Liver (tissue), 9 donors: ENCODE measurements around the gene KIF3B. TPM values are rescaled to one million over a fixed set of nuclear protein-coding genes. Genes with fewer than 3 reads are reported as not detected.

Experiments used
- DNase-seq: peaks from one replicate; pipeline ENCODE4 v3.0.0-alpha.2; 2017; ENCODE audit warnings: low spot score
- H3K27ac ChIP-seq, 2 donors: one replicate each; pipeline ENCODE4 v1.7.0; 2013; ENCODE audit warnings: inconsistent platforms in 2 of 2, low read length in 2 of 2, control low read depth in 1 of 2, low read depth in 1 of 2, mild to moderate bottlenecking in 1 of 2
- H3K27me3 ChIP-seq, 4 donors: one replicate each; pipeline versions ENCODE4 v1.6.1 to v1.7.0; 2013; ENCODE audit warnings: low read length in 3 of 4, inconsistent platforms in 1 of 4, mild to moderate bottlenecking in 1 of 4, moderate library complexity in 1 of 4; ENCODE audit not compliant: control insufficient read depth in 4 of 4, insufficient read depth in 4 of 4
- H3K36me3 ChIP-seq, 4 donors: one replicate each; pipeline versions ENCODE4 v1.6.1 to v1.7.0; 2013; ENCODE audit warnings: low read length in 3 of 4, mild to moderate bottlenecking in 3 of 4, low read depth in 1 of 4, moderate library complexity in 1 of 4; ENCODE audit not compliant: control insufficient read depth in 4 of 4, insufficient read depth in 3 of 4
- H3K4me1 ChIP-seq, 4 donors: one replicate each; pipeline versions ENCODE4 v1.6.1 to v1.7.0; 2013; ENCODE audit warnings: low read length in 3 of 4, mild to moderate bottlenecking in 3 of 4, moderate library complexity in 1 of 4; ENCODE audit not compliant: control insufficient read depth in 4 of 4, insufficient read depth in 4 of 4
- H3K4me3 ChIP-seq, 3 donors: one replicate each; pipeline versions ENCODE4 v1.6.1 to v1.7.0; 2013; ENCODE audit warnings: low read length in 3 of 3, control low read depth in 1 of 3, low read depth in 1 of 3, mild to moderate bottlenecking in 1 of 3
- H3K9ac ChIP-seq, 2 donors: one replicate each; pipeline ENCODE4 v1.7.0; 2013; ENCODE audit warnings: low read length in 2 of 2, mild to moderate bottlenecking in 2 of 2, moderate library complexity in 2 of 2, control low read depth in 1 of 2, low read depth in 1 of 2
- H3K9me3 ChIP-seq, 4 donors: one replicate each; pipeline versions ENCODE4 v1.6.1 to v1.7.0; 2013; ENCODE audit warnings: low read length in 3 of 4; ENCODE audit not compliant: control insufficient read depth in 4 of 4
- EGR1 ChIP-seq, 2 donors: IDR thresholded peaks; 2 replicates each; pipeline ENCODE4 v1.6.1; 2016 to 2018; ENCODE audit warnings: antibody characterized with exemption in 2 of 2, low read depth in 2 of 2
- FOXA2 ChIP-seq: IDR thresholded peaks from 2 replicates; pipeline ENCODE4 v1.6.1; 2016; ENCODE audit warnings: antibody characterized with exemption
- GABPA ChIP-seq, 2 donors: IDR thresholded peaks in 1 of 2; conservative IDR thresholded peaks in 1 of 2; 2 replicates each; pipeline ENCODE4 v1.6.1; 2016; ENCODE audit warnings: antibody characterized with exemption in 2 of 2, mild to moderate bottlenecking in 1 of 2, moderate library complexity in 1 of 2
- HNF4G ChIP-seq: IDR thresholded peaks from 2 replicates; pipeline ENCODE4 v1.6.1; 2016; ENCODE audit warnings: antibody characterized with exemption
- NR2F2 ChIP-seq: IDR thresholded peaks from 2 replicates; pipeline ENCODE4 v1.6.1; 2016; ENCODE audit warnings: antibody characterized with exemption
- RAD21 ChIP-seq, 2 donors: IDR thresholded peaks; 2 replicates each; pipeline ENCODE4 v1.6.1; 2016; ENCODE audit warnings: antibody characterized with exemption in 2 of 2, mild to moderate bottlenecking in 2 of 2
- RXRA ChIP-seq, 2 donors: IDR thresholded peaks; 2 replicates each; pipeline ENCODE4 v1.6.1; 2017 to 2018; ENCODE audit warnings: antibody characterized with exemption in 2 of 2, mild to moderate bottlenecking in 1 of 2
- TAF1 ChIP-seq: conservative IDR thresholded peaks from 2 replicates; pipeline ENCODE4 v1.6.1; 2016; ENCODE audit warnings: antibody characterized with exemption, mild to moderate bottlenecking
- YY1 ChIP-seq: IDR thresholded peaks from 2 replicates; pipeline ENCODE4 v1.6.1; 2016; ENCODE audit warnings: antibody characterized with exemption, mild to moderate bottlenecking
- WGBS: extraction: QIAGEN DNeasy Blood & Tissue Kit; methylation state at CpG from one replicate; pipeline ENCODE4 v1.1.7; 2013; 5-methylcytosine and 5-hydroxymethylcytosine counted together
- polyA plus RNA-seq, 2 donors: library from polyadenylated mRNA; stranded (reverse) in 1 of 2; unstranded in 1 of 2; fragments of 200-250 nt in 1 of 2; fragments of >200 nt in 1 of 2; fragmentation: Nextera tagmentation in 1 of 2; extraction: Ambion mirVana in 1 of 2; gene quantifications; one replicate each; pipeline versions ENCODE4 v1.2.1 to v1.2.3, GENCODE V29; 2013 to 2015
- total RNA-seq, 2 donors: library from RNA; depleted of rRNA; stranded (reverse); fragments of >200 nt; gene quantifications; one replicate each; pipeline ENCODE4 v1.2.3, GENCODE V29; 2014
- TF ChIP-seq, protein P1 (sequence below): IDR thresholded peaks from 2 replicates; pipeline ENCODE4 v1.6.1; 2016; ENCODE audit warnings: antibody characterized with exemption
- TF ChIP-seq, protein P2 (sequence below): IDR thresholded peaks from 2 replicates; pipeline ENCODE4 v1.6.1; 2016; ENCODE audit warnings: antibody characterized with exemption, mild to moderate bottlenecking
- TF ChIP-seq, protein P3 (sequence below): IDR thresholded peaks from 2 replicates; pipeline ENCODE4 v1.6.1; 2016; ENCODE audit warnings: antibody characterized with exemption
- donor health status: healthy.
- donor health status: healthy.
- donor health status: healthy.
- donor health status: healthy.
- donor health status: healthy.

The KIF3B gene
- total and polyA plus RNA-seq, 4 donors = 8.3 to 24.2 (median 12.9) TPM

DNA sequence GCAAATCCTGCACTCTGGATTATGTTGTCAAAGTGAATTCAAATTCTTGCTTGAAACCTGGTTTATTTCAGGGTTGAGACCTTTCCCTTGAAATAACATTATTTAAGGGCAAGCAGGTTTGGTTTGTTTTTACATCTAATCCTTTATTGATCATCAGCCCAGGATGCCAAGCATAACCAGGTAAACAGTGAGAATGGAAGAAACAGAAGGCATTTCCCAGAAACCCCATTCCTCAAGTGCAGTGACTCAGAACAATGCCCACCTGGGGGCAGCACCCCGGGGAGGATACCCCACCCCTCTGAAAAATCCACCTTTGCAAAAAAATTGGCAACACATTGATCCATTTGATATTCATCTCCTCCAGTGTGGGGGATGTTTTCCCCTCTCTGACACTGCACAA lies 37.2 kb upstream of the KIF3B start:
- WGBS = 7% methylated on average over 1 of the region's 1 CpG

DNA sequence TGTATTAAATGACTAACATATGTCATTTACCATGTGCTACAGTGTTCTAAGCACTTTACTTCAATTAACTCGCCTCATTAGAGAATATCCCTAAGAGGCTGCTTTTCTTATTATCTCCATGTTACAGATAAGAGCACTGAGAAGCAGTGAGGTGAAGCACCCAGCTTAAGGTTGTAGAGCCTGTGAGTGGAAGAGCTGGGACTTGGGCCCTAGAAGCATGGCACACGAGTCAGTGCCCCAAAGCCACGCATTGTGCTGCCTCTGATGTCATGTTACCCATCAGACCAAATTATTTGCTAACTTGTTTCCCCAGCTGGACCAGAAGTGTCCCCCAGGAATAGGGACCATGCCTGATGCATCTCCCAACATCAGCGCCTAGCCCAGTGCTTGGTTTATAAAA lies 35.6 kb upstream of the KIF3B start:
- no peak overlapping the region for H3K4me3 ChIP-seq
- DNase-seq = no peak
- no peaks in the 10 kb centered on the region for H3K9me3 ChIP-seq
- no peaks in the 10 kb centered on the region for H3K27me3 ChIP-seq
- 96% methylated on average over 4 of the region's 4 CpGs for WGBS
- no peak for TF ChIP-seq RXRA (IDR thresholded peaks at IDR 0.05)
- TF ChIP-seq NR2F2 = no peak
- TF ChIP-seq, protein P1, sequence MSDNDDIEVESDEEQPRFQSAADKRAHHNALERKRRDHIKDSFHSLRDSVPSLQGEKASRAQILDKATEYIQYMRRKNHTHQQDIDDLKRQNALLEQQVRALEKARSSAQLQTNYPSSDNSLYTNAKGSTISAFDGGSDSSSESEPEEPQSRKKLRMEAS = no peak
- TF ChIP-seq, protein P2, sequence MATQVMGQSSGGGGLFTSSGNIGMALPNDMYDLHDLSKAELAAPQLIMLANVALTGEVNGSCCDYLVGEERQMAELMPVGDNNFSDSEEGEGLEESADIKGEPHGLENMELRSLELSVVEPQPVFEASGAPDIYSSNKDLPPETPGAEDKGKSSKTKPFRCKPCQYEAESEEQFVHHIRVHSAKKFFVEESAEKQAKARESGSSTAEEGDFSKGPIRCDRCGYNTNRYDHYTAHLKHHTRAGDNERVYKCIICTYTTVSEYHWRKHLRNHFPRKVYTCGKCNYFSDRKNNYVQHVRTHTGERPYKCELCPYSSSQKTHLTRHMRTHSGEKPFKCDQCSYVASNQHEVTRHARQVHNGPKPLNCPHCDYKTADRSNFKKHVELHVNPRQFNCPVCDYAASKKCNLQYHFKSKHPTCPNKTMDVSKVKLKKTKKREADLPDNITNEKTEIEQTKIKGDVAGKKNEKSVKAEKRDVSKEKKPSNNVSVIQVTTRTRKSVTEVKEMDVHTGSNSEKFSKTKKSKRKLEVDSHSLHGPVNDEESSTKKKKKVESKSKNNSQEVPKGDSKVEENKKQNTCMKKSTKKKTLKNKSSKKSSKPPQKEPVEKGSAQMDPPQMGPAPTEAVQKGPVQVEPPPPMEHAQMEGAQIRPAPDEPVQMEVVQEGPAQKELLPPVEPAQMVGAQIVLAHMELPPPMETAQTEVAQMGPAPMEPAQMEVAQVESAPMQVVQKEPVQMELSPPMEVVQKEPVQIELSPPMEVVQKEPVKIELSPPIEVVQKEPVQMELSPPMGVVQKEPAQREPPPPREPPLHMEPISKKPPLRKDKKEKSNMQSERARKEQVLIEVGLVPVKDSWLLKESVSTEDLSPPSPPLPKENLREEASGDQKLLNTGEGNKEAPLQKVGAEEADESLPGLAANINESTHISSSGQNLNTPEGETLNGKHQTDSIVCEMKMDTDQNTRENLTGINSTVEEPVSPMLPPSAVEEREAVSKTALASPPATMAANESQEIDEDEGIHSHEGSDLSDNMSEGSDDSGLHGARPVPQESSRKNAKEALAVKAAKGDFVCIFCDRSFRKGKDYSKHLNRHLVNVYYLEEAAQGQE = no peak
- TF ChIP-seq TAF1 = no peak
- no peak for TF ChIP-seq FOXA2
- TF ChIP-seq RAD21 (IDR thresholded peaks at IDR 0.05) = no peak
- TF ChIP-seq, protein P3, sequence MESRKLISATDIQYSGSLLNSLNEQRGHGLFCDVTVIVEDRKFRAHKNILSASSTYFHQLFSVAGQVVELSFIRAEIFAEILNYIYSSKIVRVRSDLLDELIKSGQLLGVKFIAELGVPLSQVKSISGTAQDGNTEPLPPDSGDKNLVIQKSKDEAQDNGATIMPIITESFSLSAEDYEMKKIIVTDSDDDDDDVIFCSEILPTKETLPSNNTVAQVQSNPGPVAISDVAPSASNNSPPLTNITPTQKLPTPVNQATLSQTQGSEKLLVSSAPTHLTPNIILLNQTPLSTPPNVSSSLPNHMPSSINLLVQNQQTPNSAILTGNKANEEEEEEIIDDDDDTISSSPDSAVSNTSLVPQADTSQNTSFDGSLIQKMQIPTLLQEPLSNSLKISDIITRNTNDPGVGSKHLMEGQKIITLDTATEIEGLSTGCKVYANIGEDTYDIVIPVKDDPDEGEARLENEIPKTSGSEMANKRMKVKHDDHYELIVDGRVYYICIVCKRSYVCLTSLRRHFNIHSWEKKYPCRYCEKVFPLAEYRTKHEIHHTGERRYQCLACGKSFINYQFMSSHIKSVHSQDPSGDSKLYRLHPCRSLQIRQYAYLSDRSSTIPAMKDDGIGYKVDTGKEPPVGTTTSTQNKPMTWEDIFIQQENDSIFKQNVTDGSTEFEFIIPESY = no peak
- no peak for TF ChIP-seq EGR1 (IDR thresholded peaks at IDR 0.05; ENCODE audit: low read depth in 2 of 2)
- TF ChIP-seq GABPA (IDR thresholded peaks at IDR 0.05 in 1 of 2, conservative IDR thresholded peaks at IDR 0.05 in 1 of 2) = no peak
- no peak for TF ChIP-seq HNF4G
- H3K27ac ChIP-seq = no peak overlapping the region
- peaks cover 4 to 38% (median 20%) of the 10 kb centered on the region in 4 donors for H3K4me1 ChIP-seq
- H3K36me3 ChIP-seq = peaks cover 0 to 4% (median 0%) of the 10 kb centered on the region in 4 donors
- no peak overlapping the region for H3K9ac ChIP-seq

More for the DNA sequence above, 37.2 kb upstream of the KIF3B start:
- no peak overlapping the region for H3K4me3 ChIP-seq
- no peak overlapping the region for H3K9ac ChIP-seq
- no peak for DNase-seq
- no peak overlapping the region for H3K27ac ChIP-seq
- TF ChIP-seq, protein P1 = no peak
- TF ChIP-seq FOXA2 (no peak), RAD21 (IDR thresholded peaks at IDR 0.05) (no peak), GABPA (IDR thresholded peaks at IDR 0.05 in 1 of 2, conservative IDR thresholded peaks at IDR 0.05 in 1 of 2) (no peak), YY1 (no peak), EGR1 (IDR thresholded peaks at IDR 0.05; ENCODE audit: low read depth in 2 of 2) (no peak), HNF4G (no peak)
- no peaks in the 10 kb centered on the region for H3K27me3 ChIP-seq
- H3K4me1 ChIP-seq = peaks cover 11 to 54% (median 35%) of the 10 kb centered on the region in 4 donors
- H3K9me3 ChIP-seq = no peaks in the 10 kb centered on the region
- H3K36me3 ChIP-seq = peaks cover 0 to 10% (median under 1%) of the 10 kb centered on the region in 4 donors
